Left renal cortex interstitium (tissue), 4 donors: ENCODE results near the gene MARK4. TPM values are rescaled to one million over a fixed set of nuclear protein-coding genes. Genes with fewer than 3 reads are reported as not detected.

ENCODE experiments used
- DNase-seq, 4 donors: peaks; one replicate each; pipeline ENCODE4 v3.0.0-alpha.2; 2013; ENCODE audit warnings: low read depth in 4 of 4, low spot score in 2 of 4, missing footprints in 1 of 4
- polyA plus RNA-seq, 4 donors: library from polyadenylated mRNA; unstranded; fragments of 120-200 nt; gene quantifications; one replicate each; pipeline ENCODE4 v1.2.1, GENCODE V29; 2013; ENCODE audit not compliant: insufficient read length in 4 of 4

MARK4 gene
- polyA plus RNA-seq, 4 donors = 34.4 to 41.7 (median 41.1) TPM

DNA sequence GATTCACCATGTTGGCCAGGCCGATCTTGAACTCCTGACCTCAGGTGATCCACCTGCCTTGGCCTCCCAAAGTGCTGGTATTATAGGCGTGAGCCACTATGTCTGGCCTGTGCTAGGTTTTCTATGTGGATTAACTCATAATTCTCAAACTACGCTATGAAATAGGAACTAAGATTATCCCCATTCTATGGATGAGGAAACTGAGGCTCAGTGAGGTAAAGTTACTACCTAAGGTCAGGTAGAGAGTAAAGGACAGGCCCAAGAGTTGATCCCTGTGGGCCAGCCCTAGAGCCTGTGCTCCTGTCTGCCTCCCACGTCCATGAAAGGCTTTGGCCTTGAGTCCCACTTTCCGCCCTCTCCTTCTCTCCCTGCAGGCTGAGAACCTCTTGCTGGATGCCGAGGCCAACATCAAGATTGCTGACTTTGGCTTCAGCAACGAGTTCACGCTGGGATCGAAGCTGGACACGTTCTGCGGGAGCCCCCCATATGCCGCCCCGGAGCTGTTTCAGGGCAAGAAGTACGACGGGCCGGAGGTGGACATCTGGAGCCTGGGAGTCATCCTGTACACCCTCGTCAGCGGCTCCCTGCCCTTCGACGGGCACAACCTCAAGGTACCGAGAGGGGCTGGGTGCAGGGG lies 20.1 kb downstream of the MARK4 start:
- no peak for DNase-seq

DNA sequence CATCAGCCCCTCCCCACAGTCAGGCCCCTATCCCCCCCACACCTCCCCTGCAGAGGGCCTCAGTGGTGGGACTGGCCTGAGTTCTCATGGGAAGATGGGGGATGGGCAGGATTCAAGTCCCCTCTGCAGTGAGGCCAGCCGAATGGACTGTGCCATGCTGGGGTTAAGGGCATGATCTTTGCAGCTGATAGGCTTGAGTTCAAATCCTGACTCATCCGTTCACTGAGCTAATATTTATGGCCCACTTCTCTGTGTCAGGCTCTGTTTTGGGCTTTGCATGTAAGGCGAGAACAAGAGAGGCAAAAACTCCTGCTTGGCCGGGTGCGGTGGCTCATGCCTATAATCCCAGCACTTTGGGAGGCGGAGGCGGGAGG lies 20.7 kb downstream of the MARK4 start:
- DNase-seq = no peak

DNA sequence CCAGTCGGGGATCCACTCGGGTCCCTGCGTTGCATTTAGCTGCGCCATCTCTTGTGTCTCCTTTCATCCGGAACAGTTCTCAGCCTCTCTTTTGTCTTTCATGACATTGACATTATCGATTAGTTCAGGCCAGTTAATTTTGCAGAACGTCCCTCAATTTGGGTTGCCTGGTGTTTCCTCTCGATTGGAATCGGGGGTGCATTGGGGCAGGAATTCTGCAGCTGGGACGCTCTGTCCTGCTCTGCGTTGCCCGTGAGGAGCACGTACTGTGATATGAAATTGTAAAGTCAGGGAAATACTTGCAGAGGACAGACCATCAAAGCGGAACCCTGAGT lies 22.4 kb downstream of the MARK4 start:
- DNase-seq = no peak

DNA sequence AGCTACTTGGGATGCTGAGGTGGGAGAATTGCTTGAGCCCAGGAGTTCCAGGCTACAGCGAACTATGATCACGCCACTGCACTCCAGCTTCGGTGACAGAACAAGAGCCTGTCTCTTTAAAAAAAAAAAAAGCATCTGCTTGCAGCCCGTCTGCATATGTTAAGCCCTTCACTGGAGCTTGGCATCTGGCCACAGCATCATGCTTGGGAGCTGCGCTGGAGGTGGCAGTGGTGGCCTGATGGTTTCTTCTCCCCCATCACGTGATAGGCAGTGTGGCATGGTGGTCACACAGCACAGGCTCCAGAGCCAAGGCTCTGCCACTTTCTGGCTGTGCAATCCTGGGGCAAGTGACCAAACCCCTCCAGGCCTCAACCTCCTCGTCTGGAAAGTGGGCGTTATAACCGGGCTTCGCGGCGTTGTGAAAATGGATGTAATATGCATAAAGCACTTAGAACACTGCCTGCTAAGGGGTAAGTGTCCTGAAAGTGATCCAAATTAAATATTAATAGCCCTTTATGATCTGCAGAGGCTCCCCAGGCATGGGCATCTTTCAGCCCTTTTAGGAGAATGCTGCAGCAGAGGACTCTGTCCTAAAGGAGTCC lies 24.4 kb downstream of the MARK4 start:
- DNase-seq = no peak

DNA sequence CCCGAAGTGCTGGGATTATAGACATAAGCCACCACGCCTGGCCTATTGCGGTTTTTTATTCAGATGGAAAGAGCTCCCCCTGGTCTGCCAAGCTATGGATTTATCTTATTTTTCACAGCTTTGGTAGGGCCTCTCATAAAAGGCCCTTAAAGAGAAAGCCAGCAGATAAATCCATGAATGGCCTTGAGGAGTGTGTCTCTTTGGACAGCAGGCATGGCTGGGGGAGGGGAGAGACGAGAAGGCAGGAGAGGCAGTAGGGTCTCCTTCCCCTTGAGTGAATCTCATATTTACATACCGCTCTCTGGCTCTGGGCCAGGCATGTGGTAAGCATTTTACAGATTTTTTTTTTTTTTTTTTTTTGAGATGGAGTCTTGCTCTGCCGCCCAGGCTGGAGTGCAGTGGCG lies 25.2 kb downstream of the MARK4 start:
- no peak for DNase-seq

DNA sequence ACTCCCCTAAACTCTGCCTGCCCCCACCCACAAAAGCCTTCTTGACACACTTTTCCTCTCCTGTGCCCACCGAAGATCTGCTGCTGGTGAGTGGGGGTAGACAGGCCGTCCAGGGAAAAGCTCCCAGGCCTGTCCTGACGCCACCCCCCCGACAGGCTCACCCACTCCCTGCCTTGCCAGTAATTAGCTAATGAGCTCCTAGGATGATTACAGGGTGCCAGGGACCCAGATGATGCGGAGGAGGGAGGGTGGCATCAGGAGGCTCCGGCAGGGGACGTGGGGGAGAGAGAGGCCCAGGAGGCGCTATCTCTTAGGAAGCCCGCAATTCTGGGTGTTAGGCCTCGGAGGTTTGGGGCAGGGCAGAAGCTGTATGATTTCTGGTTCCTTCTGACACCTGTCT lies 27.0 kb downstream of the MARK4 start:
- no peak for DNase-seq

DNA sequence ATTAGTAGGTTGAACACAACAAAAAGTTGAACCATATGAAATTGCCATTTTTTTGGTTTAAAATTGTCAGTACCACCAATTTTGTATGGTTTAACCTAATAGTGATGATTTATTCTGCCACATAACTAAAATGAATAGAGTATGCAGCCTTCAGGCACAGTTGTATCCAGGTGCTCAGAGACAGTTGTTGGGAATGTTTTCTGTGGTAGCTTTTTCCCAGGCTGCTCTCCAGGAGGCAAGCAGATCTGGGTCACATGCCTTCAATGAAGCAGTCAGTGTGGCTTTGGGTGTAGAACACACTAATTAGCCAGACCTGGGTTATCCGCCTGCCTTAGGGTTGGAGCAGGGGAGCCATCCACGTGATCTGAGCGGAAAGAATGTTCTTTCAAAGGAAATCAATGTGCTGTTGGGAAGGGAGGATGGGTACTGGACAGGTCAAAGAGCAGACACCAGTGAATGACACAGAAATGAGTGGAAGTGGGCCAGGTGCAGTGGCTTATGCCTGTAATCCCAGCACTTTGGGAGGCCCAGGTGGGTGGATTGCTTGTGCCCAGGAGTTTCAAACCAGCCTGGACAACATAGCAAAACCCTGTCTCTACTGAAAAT lies 28.6 kb downstream of the MARK4 start:
- DNase-seq = no peak

GRCh38 chr19:45280471-45280961 lies 29.4 kb downstream of the MARK4 start:
- DNase-seq = no peak

- DNase-seq = no peak
Observed at GRCh38 chr19:45283443-45284033, 32.5 kb downstream of the MARK4 start.

GRCh38 chr19:45290381-45290931 lies 39.4 kb downstream of the MARK4 start:
- no peak for DNase-seq

DNA sequence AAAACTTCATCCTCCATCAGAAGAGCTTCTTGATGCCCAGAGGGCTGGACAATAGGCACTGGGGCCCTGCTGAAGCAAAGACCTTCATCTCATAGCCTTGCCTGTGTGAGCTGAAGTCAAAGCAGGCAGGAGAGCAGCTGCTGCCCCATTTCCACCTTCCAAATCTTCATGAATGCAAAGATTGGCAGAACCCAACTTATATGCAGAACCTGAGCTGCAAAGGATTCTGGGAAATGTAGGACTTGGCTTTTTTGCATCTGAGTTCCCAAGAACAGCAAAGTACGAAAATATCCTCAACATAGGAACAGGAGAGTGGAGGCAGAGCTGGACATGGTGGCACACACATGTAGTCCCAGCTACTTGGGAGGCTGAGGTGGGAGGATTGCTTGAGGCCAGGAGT lies 40.8 kb downstream of the MARK4 start:
- DNase-seq = no peak

DNA sequence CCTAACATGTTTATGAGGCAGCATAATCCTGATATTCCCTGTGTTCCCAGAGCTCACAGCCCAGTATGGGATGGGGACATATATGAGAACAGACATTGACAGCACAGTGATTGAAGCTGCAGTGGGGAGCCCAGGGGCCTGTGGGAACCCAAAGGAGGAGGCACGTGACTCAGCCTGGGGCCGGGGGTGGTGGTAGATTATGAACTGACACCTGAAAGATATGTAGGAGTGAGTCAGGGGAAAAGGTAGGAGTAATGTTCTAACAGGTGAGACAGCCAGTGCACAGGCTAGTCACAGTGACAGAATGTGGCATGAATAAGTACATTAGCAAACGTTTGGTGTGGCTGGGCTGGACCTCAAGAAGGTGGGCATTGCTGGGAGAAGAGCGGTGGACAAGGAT lies 42.6 kb downstream of the MARK4 start:
- DNase-seq = no peak

GRCh38 chr19:45294291-45295029 lies 43.4 kb downstream of the MARK4 start:
- no peak for DNase-seq

DNA sequence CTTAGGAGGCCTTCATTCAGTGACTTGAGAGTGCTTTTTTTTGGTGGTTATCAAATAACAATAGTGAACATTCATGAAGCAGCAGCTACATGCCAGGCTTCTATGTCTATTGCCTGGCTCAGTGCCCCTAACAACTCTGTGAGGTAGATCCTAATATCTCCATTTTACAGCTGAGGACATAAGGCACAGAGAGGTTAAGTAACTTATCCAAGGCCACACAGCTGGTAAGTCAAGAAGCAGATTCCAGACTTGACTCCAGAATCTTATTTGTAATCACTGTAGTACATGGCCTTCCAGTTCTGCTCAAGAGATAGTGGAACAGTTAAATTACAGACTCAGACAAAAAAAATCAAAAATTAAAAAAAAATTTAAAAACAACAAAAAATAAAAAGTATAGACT lies 44.8 kb downstream of the MARK4 start:
- no peak for DNase-seq

GRCh38 chr19:45296355-45296754 lies 45.3 kb downstream of the MARK4 start:
- DNase-seq = no peak

DNA sequence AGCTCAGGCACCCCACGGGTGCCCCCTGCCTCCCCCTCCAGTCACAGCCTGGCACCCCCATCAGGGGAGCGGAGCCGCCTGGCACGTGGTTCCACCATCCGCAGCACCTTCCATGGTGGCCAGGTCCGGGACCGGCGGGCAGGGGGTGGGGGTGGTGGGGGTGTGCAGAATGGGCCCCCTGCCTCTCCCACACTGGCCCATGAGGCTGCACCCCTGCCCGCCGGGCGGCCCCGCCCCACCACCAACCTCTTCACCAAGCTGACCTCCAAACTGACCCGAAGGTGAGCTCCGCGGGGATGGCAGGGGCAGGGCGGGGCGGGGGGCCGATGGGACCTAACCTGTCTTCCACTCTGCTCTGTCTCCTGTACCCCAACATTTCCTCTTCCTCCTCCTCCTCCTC lies 46.6 kb downstream of the MARK4 start:
- DNase-seq = no peak

- no peak for DNase-seq
Observed at GRCh38 chr19:45298264-45298663, 47.2 kb downstream of the MARK4 start.

DNA sequence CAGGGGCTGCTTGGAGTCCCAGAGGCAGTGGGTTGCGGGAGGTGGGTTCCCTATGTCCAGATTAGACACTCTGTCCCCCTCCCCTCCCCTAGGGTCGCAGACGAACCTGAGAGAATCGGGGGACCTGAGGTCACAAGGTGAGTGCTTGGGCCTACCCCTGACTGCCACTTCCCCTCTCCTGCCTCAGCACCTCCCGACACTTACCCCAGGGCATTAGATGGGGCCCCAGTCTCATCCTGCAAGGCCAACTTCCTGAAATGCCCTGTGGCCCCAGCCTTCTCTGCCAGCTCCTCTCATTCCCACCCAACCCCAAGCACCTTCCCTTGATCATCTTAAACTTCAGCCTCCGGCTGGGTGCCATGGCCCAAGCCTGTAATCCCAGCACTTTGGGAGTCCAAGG lies 48.6 kb downstream of the MARK4 start:
- no peak for DNase-seq

DNA sequence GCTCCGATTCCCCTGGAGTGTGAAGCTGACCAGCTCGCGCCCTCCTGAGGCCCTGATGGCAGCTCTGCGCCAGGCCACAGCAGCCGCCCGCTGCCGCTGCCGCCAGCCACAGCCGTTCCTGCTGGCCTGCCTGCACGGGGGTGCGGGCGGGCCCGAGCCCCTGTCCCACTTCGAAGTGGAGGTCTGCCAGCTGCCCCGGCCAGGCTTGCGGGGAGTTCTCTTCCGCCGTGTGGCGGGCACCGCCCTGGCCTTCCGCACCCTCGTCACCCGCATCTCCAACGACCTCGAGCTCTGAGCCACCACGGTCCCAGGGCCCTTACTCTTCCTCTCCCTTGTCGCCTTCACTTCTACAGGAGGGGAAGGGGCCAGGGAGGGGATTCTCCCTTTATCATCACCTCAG lies 51.3 kb downstream of the MARK4 start:
- DNase-seq = no peak

- no peak for DNase-seq
Observed at GRCh38 chr19:45303269-45304060, 52.4 kb downstream of the MARK4 start.
